Heart left ventricle (tissue), 13 donors: ENCODE results near the gene EFHC1.

Source experiments
- POLR2A ChIP-seq, 2 donors: fragments of 450-650 bp; IDR thresholded peaks; one replicate each; pipeline ENCODE4 v1.6.1; 2017; ENCODE audit warnings: antibody characterized with exemption in 2 of 2, mild to moderate bottlenecking in 2 of 2, moderate library complexity in 2 of 2
- TF ChIP-seq, protein P1 (sequence below), 12 donors: fragments of 200-600 bp; sonication (generic) in 4 of 12; IDR thresholded peaks; one replicate each; pipeline versions ENCODE4 v1.5.0 to v1.8.0; 2018 to 2022; ENCODE audit warnings: antibody characterized with exemption in 12 of 12, mild to moderate bottlenecking in 5 of 12
- donor health status: ischemic (EF 13 %, LVEDD 7.1; RV severe dilation, severe dysfunction).
- donor health status: DM: no; HTN: yes; CAD: no.
- donor health status: DM: no; HTN: no; CAD: no.
- donor health status: ischemic (EF 25% LVEDD 6.9; RV normal size, moderate dysfunction).
- donor health status: ischemic (EF 25% LVEDD 5.7; RV mildly dilated, moderate dysfunction).
- donor health status: ischemic (EF 35%, LVEDD 5.7; RV mildly dilated, moderate dysfunction).
- donor health status: nonischemic (EF 11% LVEDD 7.7; RV severe dilation, severe dysfunction).
- donor health status: DM: yes; HTN: yes; CAD: no.
- donor health status: PGD.
- donor health status: ischemic (EF 29% LVEDD 5.4; RV normal size, mild dysfunction).
- donor health status: nonischemic (EF 23%, LVEDD 6.1; RV moderate dilation, normal function).

- TF ChIP-seq, protein P1, sequence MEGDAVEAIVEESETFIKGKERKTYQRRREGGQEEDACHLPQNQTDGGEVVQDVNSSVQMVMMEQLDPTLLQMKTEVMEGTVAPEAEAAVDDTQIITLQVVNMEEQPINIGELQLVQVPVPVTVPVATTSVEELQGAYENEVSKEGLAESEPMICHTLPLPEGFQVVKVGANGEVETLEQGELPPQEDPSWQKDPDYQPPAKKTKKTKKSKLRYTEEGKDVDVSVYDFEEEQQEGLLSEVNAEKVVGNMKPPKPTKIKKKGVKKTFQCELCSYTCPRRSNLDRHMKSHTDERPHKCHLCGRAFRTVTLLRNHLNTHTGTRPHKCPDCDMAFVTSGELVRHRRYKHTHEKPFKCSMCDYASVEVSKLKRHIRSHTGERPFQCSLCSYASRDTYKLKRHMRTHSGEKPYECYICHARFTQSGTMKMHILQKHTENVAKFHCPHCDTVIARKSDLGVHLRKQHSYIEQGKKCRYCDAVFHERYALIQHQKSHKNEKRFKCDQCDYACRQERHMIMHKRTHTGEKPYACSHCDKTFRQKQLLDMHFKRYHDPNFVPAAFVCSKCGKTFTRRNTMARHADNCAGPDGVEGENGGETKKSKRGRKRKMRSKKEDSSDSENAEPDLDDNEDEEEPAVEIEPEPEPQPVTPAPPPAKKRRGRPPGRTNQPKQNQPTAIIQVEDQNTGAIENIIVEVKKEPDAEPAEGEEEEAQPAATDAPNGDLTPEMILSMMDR (IDR thresholded peaks at IDR 0.05): no peak
- TF ChIP-seq POLR2A (IDR thresholded peaks at IDR 0.05): no peak
Observed at GRCh38 chr6:52385074-52385473, 35.1 kb upstream of the EFHC1 start.
